HepG2 (cell line): ENCODE results near the gene KMT2A. TPM values are rescaled to one million over a fixed set of nuclear protein-coding genes. Genes with fewer than 3 reads are reported as not detected.

Experiments used
- AGO1 ChIP-seq: fragments of 200-400 bp; formaldehyde crosslinking; IDR thresholded peaks from 2 replicates; pipeline ENCODE4 v1.6.1; 2017; ENCODE audit warnings: mild to moderate bottlenecking, low read depth, low read length, moderate library complexity; ENCODE audit not compliant: poor library complexity, severe bottlenecking
- DNMT1 ChIP-seq: sonication (generic); formaldehyde crosslinking; IDR thresholded peaks from 2 replicates; pipeline ENCODE4 v1.5.1; 2020; ENCODE audit warnings: mild to moderate bottlenecking, missing genetic modification reagents
- FOXP1 ChIP-seq, 2 experiments: fragments of 450-650 bp in 1 of 2; IDR thresholded peaks; 2 replicates each; pipeline ENCODE4 v1.6.1; 2017 to 2018; ENCODE audit warnings: antibody characterized with exemption in 1 of 2
- HOXD1 ChIP-seq: sonication (generic); formaldehyde crosslinking; IDR thresholded peaks from 2 replicates; pipeline ENCODE4 v1.5.0; 2020; ENCODE audit warnings: missing genetic modification reagents
- KLF16 ChIP-seq, 2 experiments: sonication (generic) in 1 of 2; formaldehyde crosslinking in 1 of 2; IDR thresholded peaks; 2 replicates each; pipeline versions ENCODE4 v1.6.1 to v1.8.0; 2016 to 2023; ENCODE audit warnings: missing genetic modification reagents in 2 of 2, missing compliant biosample characterization in 1 of 2
- KMT2A ChIP-seq: sonication (generic); formaldehyde crosslinking; IDR thresholded peaks from 2 replicates; pipeline ENCODE4 v1.4.0; 2020; ENCODE audit warnings: missing genetic modification reagents
- LCORL ChIP-seq, 2 experiments: fragments of 450-650 bp in 1 of 2; sonication (generic) in 1 of 2; formaldehyde crosslinking in 1 of 2; IDR thresholded peaks; 2 replicates each; pipeline versions ENCODE4 v1.5.0 to v1.6.1; 2017 to 2020; ENCODE audit warnings: antibody characterized with exemption in 1 of 2, missing genetic modification reagents in 1 of 2
- NFE2L1 ChIP-seq: sonication (generic); formaldehyde crosslinking; IDR thresholded peaks from 2 replicates; pipeline ENCODE4 v1.4.0; 2020; ENCODE audit warnings: missing genetic modification reagents, mild to moderate bottlenecking, borderline replicate concordance
- PHB2 ChIP-seq: fragments of 450-650 bp; IDR thresholded peaks from 2 replicates; pipeline ENCODE4 v1.6.1; 2018; ENCODE audit not compliant: partially characterized antibody
- SOX6 ChIP-seq, 2 experiments: fragments of 450-650 bp in 1 of 2; sonication (generic) in 1 of 2; formaldehyde crosslinking in 1 of 2; IDR thresholded peaks; 2 replicates each; pipeline versions ENCODE4 v1.4.0 to v1.6.1; 2017 to 2020; ENCODE audit warnings: antibody characterized with exemption in 1 of 2, mild to moderate bottlenecking in 1 of 2, missing genetic modification reagents in 1 of 2
- SP140L ChIP-seq: sonication (generic); formaldehyde crosslinking; IDR thresholded peaks from 2 replicates; pipeline ENCODE4 v1.4.0; 2020; ENCODE audit warnings: missing genetic modification reagents, borderline replicate concordance
- TARDBP ChIP-seq: sonication (generic); formaldehyde crosslinking; IDR thresholded peaks from 2 replicates; pipeline ENCODE4 v1.8.0; 2022; ENCODE audit warnings: mild to moderate bottlenecking, missing genetic modification reagents
- ZFP62 ChIP-seq: sonication (generic); formaldehyde crosslinking; IDR thresholded peaks from 2 replicates; pipeline ENCODE4 v1.4.0; 2020; ENCODE audit warnings: missing genetic modification reagents
- ZNF329 ChIP-seq: sonication (generic); formaldehyde crosslinking; IDR thresholded peaks from 2 replicates; pipeline ENCODE4 v1.9.0; 2021; ENCODE audit warnings: low read depth, mild to moderate bottlenecking, missing genetic modification reagents
- ZNF552 ChIP-seq: sonication (generic); formaldehyde crosslinking; IDR thresholded peaks from 2 replicates; pipeline ENCODE4 v1.9.0; 2022; ENCODE audit warnings: missing genetic modification reagents, mild to moderate bottlenecking, borderline replicate concordance
- ZNF629 ChIP-seq: sonication (generic); formaldehyde crosslinking; conservative IDR thresholded peaks from 2 replicates; pipeline ENCODE4 v1.5.0; 2020; ENCODE audit warnings: missing genetic modification reagents
- ZSCAN29 ChIP-seq: sonication (generic); formaldehyde crosslinking; conservative IDR thresholded peaks from 2 replicates; pipeline ENCODE4 v1.4.0; 2020; ENCODE audit warnings: mild to moderate bottlenecking, missing genetic modification reagents
- polyA plus RNA-seq, 8 experiments: library from polyadenylated mRNA; depleted of rRNA in 3 of 8; stranded (reverse) in 7 of 8; unstranded in 1 of 8; fragments of >200 nt; fragmentation: Illumina TruSeq in 4 of 8; extraction: Trizol in 4 of 8; gene quantifications; 2 replicates each; pipeline versions ENCODE4 v1.2.1 to v1.2.3, GENCODE V29; 2011 to 2016; ENCODE audit warnings: low read depth in 4 of 8, missing spikeins in 1 of 8, mixed read lengths in 1 of 8; ENCODE audit not compliant: insufficient read depth in 1 of 8
- total RNA-seq, 5 experiments: library from RNA; depleted of rRNA; stranded (reverse); fragments of >200 nt; fragmentation: Illumina TruSeq; extraction: Trizol; gene quantifications; 2 replicates each; pipeline ENCODE4 v1.2.3, GENCODE V29; 2016; ENCODE audit warnings: low read depth in 1 of 5
- TF ChIP-seq, protein P1 (sequence below): sonication (generic); formaldehyde crosslinking; IDR thresholded peaks from 2 replicates; pipeline ENCODE4 v1.4.0; 2020; ENCODE audit warnings: missing genetic modification reagents
- TF ChIP-seq, protein P2 (sequence below): sonication (generic); formaldehyde crosslinking; IDR thresholded peaks from 2 replicates; pipeline ENCODE4 v1.4.0; 2020; ENCODE audit warnings: missing genetic modification reagents
- TF ChIP-seq, protein P3 (sequence below): sonication (generic); formaldehyde crosslinking; IDR thresholded peaks from 2 replicates; pipeline ENCODE4 v1.9.0; 2021; ENCODE audit warnings: missing genetic modification reagents, borderline replicate concordance
- TF ChIP-seq, protein P4 (sequence below): sonication (generic); formaldehyde crosslinking; IDR thresholded peaks from 2 replicates; pipeline ENCODE4 v1.8.1; 2022; ENCODE audit warnings: mild to moderate bottlenecking, missing genetic modification reagents

Gene KMT2A
- total and polyA plus RNA-seq, 2 of the 13 experiments (the other 11 are each of a cell fraction or from before 2014, with no cell fraction given): 12.4 to 20.0 TPM

DNA sequence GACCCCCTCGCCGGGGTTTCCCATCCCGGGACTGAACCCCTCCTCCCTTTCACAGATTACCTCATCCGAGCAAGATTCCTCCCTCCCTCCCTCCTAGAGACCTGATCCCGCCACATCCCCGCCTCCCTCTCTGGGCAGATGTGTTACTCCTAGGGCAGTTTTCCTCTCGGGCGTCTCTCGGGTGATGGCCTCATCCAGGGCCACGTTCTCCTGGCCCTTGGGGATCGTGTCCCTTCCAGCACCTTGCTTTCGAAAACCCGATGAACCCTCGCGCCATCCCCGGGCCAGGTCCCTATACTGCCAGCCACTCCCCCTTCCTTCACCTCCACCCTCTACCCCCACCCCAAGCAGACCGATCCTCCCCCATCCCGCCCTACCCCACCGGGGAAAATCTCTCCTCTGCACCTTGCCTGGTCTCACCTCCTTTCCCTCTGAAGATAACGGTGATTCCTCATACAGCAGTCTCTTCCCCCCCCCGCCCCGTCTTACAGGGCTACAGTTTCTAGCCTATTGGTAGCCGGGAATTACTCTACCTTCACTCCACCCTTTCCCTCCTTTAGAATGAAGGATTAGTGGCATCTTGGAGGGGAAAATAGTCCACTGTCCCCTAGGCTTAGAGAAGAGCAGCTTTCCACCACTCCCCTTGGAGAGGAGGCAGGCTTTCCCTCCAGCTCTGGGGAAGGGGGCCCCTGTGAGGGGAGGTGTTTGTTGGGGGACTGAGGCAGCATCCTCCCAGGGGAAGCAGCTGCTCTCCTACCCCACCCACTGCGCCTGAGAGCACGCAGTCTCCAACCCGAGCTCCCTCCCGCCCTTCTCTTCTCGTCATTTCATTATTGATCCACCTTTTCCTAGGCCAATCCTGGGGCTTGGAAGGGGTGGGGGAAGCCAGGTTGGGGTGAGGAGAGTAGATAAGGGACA, 1.2 kb downstream of the KMT2A start (continued):
- TF ChIP-seq, protein P1, sequence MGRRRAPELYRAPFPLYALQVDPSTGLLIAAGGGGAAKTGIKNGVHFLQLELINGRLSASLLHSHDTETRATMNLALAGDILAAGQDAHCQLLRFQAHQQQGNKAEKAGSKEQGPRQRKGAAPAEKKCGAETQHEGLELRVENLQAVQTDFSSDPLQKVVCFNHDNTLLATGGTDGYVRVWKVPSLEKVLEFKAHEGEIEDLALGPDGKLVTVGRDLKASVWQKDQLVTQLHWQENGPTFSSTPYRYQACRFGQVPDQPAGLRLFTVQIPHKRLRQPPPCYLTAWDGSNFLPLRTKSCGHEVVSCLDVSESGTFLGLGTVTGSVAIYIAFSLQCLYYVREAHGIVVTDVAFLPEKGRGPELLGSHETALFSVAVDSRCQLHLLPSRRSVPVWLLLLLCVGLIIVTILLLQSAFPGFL (CRISPR knock-in tag): no peak
- TF ChIP-seq ZNF629 (no peak), KMT2A (0 out of 2 replicates have a peak, but pooled peaks have one; percentile 16), KLF16 (CRISPR knock-in tag; IDR thresholded peaks at IDR 0.05) (0 out of 4 replicates have a peak, but pooled peaks of 1 of the 2 experiments have one; percentile 9), LCORL (IDR thresholded peaks at IDR 0.05) (no peak), LCORL (CRISPR knock-in tag; IDR thresholded peaks at IDR 0.05) (0 out of 2 replicates have a peak, but pooled peaks have one; percentile 14), SOX6 (IDR thresholded peaks at IDR 0.05) (no peak), SOX6 (CRISPR knock-in tag; IDR thresholded peaks at IDR 0.05) (0 out of 2 replicates have a peak, but pooled peaks have one; percentile 19), SP140L (CRISPR knock-in tag) (no peak), PHB2 (no peak), HOXD1 (CRISPR knock-in tag) (no peak), NFE2L1 (CRISPR knock-in tag) (no peak), FOXP1 (IDR thresholded peaks at IDR 0.05) (no peak), FOXP1 (CRISPR knock-in tag; IDR thresholded peaks at IDR 0.05) (no peak), AGO1 (no peak), TARDBP (CRISPR knock-in tag) (0 out of 2 replicates have a peak, but pooled peaks have one; percentile 19), DNMT1 (CRISPR knock-in tag) (no peak), ZNF329 (no peak), ZFP62 (CRISPR knock-in tag) (no peak), ZSCAN29 (no peak), ZNF552 (CRISPR knock-in tag) (no peak)
- TF ChIP-seq, protein P2, sequence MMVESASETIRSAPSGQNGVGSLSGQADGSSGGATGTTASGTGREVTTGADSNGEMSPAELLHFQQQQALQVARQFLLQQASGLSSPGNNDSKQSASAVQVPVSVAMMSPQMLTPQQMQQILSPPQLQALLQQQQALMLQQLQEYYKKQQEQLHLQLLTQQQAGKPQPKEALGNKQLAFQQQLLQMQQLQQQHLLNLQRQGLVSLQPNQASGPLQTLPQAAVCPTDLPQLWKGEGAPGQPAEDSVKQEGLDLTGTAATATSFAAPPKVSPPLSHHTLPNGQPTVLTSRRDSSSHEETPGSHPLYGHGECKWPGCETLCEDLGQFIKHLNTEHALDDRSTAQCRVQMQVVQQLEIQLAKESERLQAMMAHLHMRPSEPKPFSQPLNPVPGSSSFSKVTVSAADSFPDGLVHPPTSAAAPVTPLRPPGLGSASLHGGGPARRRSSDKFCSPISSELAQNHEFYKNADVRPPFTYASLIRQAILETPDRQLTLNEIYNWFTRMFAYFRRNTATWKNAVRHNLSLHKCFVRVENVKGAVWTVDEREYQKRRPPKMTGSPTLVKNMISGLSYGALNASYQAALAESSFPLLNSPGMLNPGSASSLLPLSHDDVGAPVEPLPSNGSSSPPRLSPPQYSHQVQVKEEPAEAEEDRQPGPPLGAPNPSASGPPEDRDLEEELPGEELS: no peak
- TF ChIP-seq, protein P3, sequence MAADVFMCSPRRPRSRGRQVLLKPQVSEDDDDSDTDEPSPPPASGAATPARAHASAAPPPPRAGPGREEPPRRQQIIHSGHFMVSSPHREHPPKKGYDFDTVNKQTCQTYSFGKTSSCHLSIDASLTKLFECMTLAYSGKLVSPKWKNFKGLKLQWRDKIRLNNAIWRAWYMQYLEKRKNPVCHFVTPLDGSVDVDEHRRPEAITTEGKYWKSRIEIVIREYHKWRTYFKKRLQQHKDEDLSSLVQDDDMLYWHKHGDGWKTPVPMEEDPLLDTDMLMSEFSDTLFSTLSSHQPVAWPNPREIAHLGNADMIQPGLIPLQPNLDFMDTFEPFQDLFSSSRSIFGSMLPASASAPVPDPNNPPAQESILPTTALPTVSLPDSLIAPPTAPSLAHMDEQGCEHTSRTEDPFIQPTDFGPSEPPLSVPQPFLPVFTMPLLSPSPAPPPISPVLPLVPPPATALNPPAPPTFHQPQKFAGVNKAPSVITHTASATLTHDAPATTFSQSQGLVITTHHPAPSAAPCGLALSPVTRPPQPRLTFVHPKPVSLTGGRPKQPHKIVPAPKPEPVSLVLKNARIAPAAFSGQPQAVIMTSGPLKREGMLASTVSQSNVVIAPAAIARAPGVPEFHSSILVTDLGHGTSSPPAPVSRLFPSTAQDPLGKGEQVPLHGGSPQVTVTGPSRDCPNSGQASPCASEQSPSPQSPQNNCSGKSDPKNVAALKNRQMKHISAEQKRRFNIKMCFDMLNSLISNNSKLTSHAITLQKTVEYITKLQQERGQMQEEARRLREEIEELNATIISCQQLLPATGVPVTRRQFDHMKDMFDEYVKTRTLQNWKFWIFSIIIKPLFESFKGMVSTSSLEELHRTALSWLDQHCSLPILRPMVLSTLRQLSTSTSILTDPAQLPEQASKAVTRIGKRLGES: no peak
- TF ChIP-seq, protein P4, sequence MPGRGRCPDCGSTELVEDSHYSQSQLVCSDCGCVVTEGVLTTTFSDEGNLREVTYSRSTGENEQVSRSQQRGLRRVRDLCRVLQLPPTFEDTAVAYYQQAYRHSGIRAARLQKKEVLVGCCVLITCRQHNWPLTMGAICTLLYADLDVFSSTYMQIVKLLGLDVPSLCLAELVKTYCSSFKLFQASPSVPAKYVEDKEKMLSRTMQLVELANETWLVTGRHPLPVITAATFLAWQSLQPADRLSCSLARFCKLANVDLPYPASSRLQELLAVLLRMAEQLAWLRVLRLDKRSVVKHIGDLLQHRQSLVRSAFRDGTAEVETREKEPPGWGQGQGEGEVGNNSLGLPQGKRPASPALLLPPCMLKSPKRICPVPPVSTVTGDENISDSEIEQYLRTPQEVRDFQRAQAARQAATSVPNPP: no peak
